ENCODE measurements around the gene ZNF417. TPM values are rescaled to one million over a fixed set of nuclear protein-coding genes. Genes with fewer than 3 reads are reported as not detected.

Gene ZNF417
- total RNA-seq = 61.7 TPM

DNA sequence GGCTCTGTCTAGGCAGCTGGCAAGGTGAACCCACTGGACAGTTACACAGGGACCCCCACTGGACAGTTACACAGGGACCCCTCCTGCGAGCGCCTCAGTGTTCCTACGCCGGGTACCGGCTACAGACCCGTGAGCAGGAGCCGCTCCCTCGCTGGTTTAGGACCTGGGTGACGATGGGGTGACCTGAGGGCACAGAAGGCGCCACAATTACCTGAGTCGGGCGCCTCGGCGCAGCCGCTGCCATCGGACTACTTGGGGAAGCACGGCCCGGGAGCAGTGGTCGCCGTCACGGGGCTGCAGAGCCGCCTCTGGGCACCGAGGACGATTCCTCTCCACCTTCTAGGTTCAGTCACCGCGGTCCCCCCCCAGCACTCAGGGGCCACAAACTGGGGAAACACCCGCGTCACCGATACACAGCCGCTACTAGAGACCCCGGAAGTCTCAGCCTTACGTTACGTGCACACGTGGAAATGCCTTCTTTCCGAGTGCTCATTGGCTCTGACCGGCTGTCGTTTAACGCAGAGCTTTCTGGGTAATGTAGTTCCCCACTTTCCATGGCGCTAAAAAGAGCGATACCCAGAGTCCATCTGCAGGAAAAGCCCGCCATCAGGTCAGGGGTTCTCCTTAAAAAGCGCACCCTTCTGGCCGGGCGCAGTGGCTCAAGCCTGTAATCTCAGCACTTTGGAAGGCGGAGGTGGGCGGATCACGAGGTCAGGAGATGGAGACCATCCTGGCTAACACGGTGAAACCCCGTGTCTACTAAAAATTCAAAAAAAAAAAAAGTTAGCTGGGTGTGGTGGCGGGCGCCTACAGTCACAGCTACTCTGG lies at the start of gene ZNF417:
Gene ZNF417 (minus strand): TSS at position 425 of the 828 bp plus-strand sequence. CDS start 181 bp downstream, at position 244.

DNA sequence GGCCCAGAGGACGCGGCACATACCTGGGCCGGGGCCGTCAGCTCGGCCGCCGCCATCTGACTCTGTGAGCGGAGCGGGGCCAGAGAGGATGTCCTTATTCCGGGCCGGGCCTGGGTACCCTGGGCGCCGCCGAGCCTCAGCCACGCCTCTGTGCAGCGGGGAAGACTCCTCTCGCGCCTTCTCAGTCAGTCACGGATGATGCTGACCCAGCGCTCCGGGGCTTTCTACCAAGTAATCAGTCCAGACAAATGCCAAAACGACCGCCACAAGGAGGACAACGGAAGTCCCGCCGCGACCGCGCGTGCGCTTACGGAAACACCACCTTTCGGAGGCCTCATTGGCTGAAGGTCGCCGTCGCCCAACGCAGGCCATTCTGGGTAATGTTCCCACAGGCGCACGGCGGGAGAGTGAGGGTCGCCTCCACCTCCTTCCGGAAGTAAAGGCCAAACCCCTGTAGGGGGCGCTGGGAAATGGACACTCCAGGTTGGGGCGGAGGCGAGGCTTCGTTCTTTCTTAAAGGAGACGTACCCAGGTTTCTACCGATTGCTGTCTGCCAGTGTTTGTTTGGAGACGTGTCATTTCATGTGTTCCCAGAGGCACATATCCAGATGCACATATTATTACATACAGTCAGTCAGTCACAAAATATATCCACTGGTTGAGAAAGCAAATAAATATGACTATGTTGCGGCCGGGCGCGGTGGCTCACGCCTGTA lies 31.2 kb upstream of the ZNF417 start, which contains the start of gene ZNF256:
Gene ZNF256 (minus strand): TSS at position 288 of the 716 bp plus-strand sequence. CDS start 232 bp downstream, at position 56.

DNA sequence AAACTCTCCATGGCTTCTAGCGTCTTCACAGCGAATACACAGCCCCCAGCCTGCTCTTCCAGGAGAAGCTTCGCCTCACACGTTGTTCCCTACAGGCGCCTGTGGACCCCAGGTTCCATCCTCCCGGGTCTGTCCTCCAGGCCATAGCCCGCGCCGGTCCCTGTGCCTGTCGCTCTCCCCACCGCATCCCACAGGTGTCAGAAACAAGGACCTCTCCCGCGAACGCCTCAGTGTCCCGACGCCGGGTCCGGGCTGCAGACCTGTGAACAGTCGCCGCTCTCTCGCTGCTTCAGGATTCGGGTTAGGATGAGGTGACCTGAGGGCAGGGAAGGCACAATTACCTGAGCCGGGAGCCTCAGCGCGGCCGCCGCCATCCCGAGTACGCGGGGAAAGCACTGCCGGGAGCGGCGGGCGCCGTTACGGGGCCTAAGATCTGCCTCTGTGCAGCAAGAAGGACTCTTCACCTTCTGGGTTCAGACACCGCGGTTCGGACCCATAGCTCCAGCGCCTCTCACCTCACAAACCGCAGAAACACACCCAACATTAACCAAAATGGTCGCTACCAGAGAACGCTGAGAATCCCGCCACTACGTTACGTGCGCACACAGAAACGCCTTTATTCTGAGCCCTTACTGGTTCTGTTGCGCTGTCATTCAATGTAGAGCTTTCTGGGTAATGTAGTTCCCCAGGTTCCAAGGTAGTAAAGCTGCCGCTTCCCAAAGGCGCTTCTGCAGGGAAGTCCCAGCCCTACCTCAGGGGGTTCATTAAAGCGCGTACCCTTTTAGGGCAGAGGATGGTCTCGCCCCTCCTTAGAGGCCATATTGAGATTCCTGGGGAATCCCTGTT lies 18.7 kb upstream of the ZNF417 start, which contains the start of gene ZNF418:
Gene ZNF418 (minus strand): TSS at position 583 of the 846 bp plus-strand sequence. CDS start 1,580 bp downstream, outside the sequence.

DNA sequence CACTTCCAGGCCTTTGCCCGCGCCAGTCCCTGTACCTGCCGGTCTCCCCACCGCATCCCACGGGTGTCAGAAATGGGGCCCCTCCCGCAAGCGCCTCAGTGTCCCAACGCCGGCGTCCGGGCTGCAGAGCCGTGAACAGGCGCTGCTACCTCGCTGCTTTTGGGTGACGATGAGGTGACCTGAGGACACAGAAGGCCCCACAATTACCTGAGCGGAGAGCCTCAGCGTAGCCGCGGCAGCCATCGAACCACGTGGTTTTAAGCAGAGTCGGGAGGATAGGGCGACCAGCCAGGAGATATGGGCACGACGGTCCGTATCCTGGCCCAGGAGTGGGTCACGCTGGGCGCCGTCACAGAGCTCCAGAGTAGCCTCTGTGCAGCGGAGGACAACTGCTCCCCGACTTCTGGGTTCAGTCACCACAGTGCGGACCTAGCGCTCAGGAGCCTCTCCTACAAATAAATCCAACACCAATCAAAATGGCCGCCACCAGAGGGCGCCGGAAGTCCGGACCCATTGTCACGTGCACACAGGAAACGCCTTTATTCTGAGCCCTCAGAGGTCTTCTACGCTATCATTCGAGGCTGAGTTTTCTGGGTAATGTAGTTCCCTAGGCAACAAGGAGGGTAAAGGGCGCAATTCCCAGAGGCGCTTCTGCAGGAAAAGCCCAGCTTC lies 27.7 kb downstream of the ZNF417 start, which contains the start of gene ZNF814:
Gene ZNF814 (minus strand): TSS at position 478 of the 672 bp plus-strand sequence. CDS start 235 bp downstream, at position 243.

Other genes with a start within 250 kb of the ZNF417 start
- not detected for gene ZSCAN4, start 247.7 kb downstream of the ZNF417 start, total RNA-seq
- gene ZNF551, start 234.6 kb downstream of the ZNF417 start, total RNA-seq = 26.3 TPM
- gene ZNF154, start 207.4 kb downstream of the ZNF417 start, total RNA-seq = 81.7 TPM
- 33.2 TPM for gene ZNF671, start 189.0 kb downstream of the ZNF417 start, total RNA-seq
- gene ZNF776, start 169.8 kb downstream of the ZNF417 start, total RNA-seq = 57.3 TPM
- 79.5 TPM for gene ZNF586, start 146.9 kb downstream of the ZNF417 start, total RNA-seq
- gene ZNF552, start 101.7 kb downstream of the ZNF417 start, total RNA-seq = 20.3 TPM
- 53.5 TPM for gene ZNF587B, start 86.3 kb downstream of the ZNF417 start, total RNA-seq
- gene ZNF587, start 66.7 kb downstream of the ZNF417 start, total RNA-seq = 51.0 TPM
- 89.8 TPM for gene ZNF814, start 27.6 kb downstream of the ZNF417 start, total RNA-seq
- 65.7 TPM for gene ZNF418, start 18.8 kb upstream of the ZNF417 start, total RNA-seq
- gene ZNF256, start 31.1 kb upstream of the ZNF417 start, total RNA-seq = 19.7 TPM
- gene C19orf18, start 57.9 kb upstream of the ZNF417 start, total RNA-seq = not detected
- 65.1 TPM for gene ZNF606, start 86.2 kb upstream of the ZNF417 start, total RNA-seq
- gene ZSCAN1, start 117.4 kb upstream of the ZNF417 start, total RNA-seq = 0.94 TPM
- 40.4 TPM for gene ZNF135, start 142.7 kb upstream of the ZNF417 start, total RNA-seq
- 117 TPM for gene ZSCAN18, start 181.6 kb upstream of the ZNF417 start, total RNA-seq
- 28.5 TPM for gene ZNF329, start 234.2 kb upstream of the ZNF417 start, total RNA-seq